GM21360 (cell line): ENCODE measurements around the gene SYTL3.

ENCODE experiments used
- ATAC-seq: cut with Tn5 transposase; IDR thresholded peaks from one replicate; pipeline ENCODE4 v1.9.1; 2021; ENCODE audit warnings: mild to moderate bottlenecking, moderate library complexity; ENCODE audit not compliant: unreplicated experiment

Gene SYTL3

GRCh38 chr6:158770533-158771330 lies 120.9 kb downstream of the SYTL3 start:
- no peak for ATAC-seq

GRCh38 chr6:158771399-158772152 lies 121.7 kb downstream of the SYTL3 start:
- no peak for ATAC-seq

GRCh38 chr6:158772172-158772571 lies 122.3 kb downstream of the SYTL3 start:
- no peak for ATAC-seq

- no peak for ATAC-seq
Measured at GRCh38 chr6:158772851-158773371, 123.1 kb downstream of the SYTL3 start.

GRCh38 chr6:158773581-158774449 lies 124.0 kb downstream of the SYTL3 start:
- ATAC-seq, result no peak

- ATAC-seq, result no peak
Measured at GRCh38 chr6:158774717-158775449, 125.0 kb downstream of the SYTL3 start.

GRCh38 chr6:158775832-158776231 lies 126.0 kb downstream of the SYTL3 start:
- ATAC-seq, result no peak

GRCh38 chr6:158776737-158777136 lies 126.9 kb downstream of the SYTL3 start:
- no peak for ATAC-seq

GRCh38 chr6:158777510-158777909 lies 127.7 kb downstream of the SYTL3 start:
- ATAC-seq, result no peak

- no peak for ATAC-seq
Measured at GRCh38 chr6:158778005-158778527, 128.2 kb downstream of the SYTL3 start.

- no peak for ATAC-seq
Measured at GRCh38 chr6:158780246-158780884, 130.5 kb downstream of the SYTL3 start.

- ATAC-seq, result no peak
Measured at GRCh38 chr6:158780988-158781691, 131.3 kb downstream of the SYTL3 start.

- no peak for ATAC-seq
Measured at GRCh38 chr6:158781692-158782373, 132.0 kb downstream of the SYTL3 start.

GRCh38 chr6:158782432-158783166 lies 132.7 kb downstream of the SYTL3 start:
- ATAC-seq, result no peak

GRCh38 chr6:158783167-158783450 lies 133.3 kb downstream of the SYTL3 start:
- ATAC-seq, result no peak

GRCh38 chr6:158783851-158784250 lies 134.0 kb downstream of the SYTL3 start:
- no peak for ATAC-seq

GRCh38 chr6:158784505-158784904 lies 134.7 kb downstream of the SYTL3 start:
- ATAC-seq, result no peak

GRCh38 chr6:158785036-158785435 lies 135.2 kb downstream of the SYTL3 start:
- ATAC-seq, result no peak
